ENCODE results near the gene AGRP.
A peak's percentile ranks its signal among the peaks of the same experiment; 100 is the strongest.

Gene AGRP

GRCh38 chr16:67456391-67457081 is 26.8 kb downstream of the AGRP start:
- DNase-seq, result no peak
- Histone ChIP-seq H3K36me3 (ENCODE audit: control insufficient read depth, insufficient read depth, low read length) (peaks cover 42% of the 10 kb centered on the region), H3K27me3 (replicated peaks; ENCODE audit: control insufficient read depth, insufficient read depth, low read length, poor library complexity, severe bottlenecking) (no peaks in the 10 kb centered on the region), H3K9me3 (ENCODE audit: control insufficient read depth, low read length) (no peaks in the 10 kb centered on the region), H3K27ac (ENCODE audit: insufficient read depth, low read length, poor library complexity, severe bottlenecking) (no peak overlapping the region), H3K4me3 (ENCODE audit: insufficient read depth, low read depth, low read length, poor library complexity, severe bottlenecking) (no peak overlapping the region), H3K4me1 (ENCODE audit: control insufficient read depth, insufficient read depth, low read length, poor library complexity, severe bottlenecking) (no peaks in the 10 kb centered on the region)

GRCh38 chr16:67454852-67455251 is 28.5 kb downstream of the AGRP start:
- H3K27ac ChIP-seq (ENCODE audit: insufficient read depth, low read length, poor library complexity, severe bottlenecking), result no peak overlapping the region
- no peaks in the 10 kb centered on the region for H3K4me1 ChIP-seq (ENCODE audit: control insufficient read depth, insufficient read depth, low read length, poor library complexity, severe bottlenecking)
- peaks cover 39% of the 10 kb centered on the region for H3K36me3 ChIP-seq (ENCODE audit: control insufficient read depth, insufficient read depth, low read length)
- H3K4me3 ChIP-seq (ENCODE audit: insufficient read depth, low read depth, low read length, poor library complexity, severe bottlenecking), result no peak overlapping the region
- no peaks in the 10 kb centered on the region for H3K9me3 ChIP-seq (ENCODE audit: control insufficient read depth, low read length)
- DNase-seq, result no peak
- H3K27me3 ChIP-seq (replicated peaks; ENCODE audit: control insufficient read depth, insufficient read depth, low read length, poor library complexity, severe bottlenecking), result no peaks in the 10 kb centered on the region

GRCh38 chr16:67454104-67454503 is 29.2 kb downstream of the AGRP start:
- Histone ChIP-seq H3K4me3 (ENCODE audit: insufficient read depth, low read depth, low read length, poor library complexity, severe bottlenecking) (no peak overlapping the region), H3K4me1 (ENCODE audit: control insufficient read depth, insufficient read depth, low read length, poor library complexity, severe bottlenecking) (no peaks in the 10 kb centered on the region), H3K9me3 (ENCODE audit: control insufficient read depth, low read length) (no peaks in the 10 kb centered on the region), H3K36me3 (ENCODE audit: control insufficient read depth, insufficient read depth, low read length) (peaks cover 35% of the 10 kb centered on the region), H3K27ac (ENCODE audit: insufficient read depth, low read length, poor library complexity, severe bottlenecking) (no peak overlapping the region), H3K27me3 (replicated peaks; ENCODE audit: control insufficient read depth, insufficient read depth, low read length, poor library complexity, severe bottlenecking) (no peaks in the 10 kb centered on the region)
- DNase-seq, result no peak

- no peaks in the 10 kb centered on the region for H3K9me3 ChIP-seq (ENCODE audit: control insufficient read depth, low read length)
- H3K27ac ChIP-seq (ENCODE audit: insufficient read depth, low read length, poor library complexity, severe bottlenecking), result no peak overlapping the region
- H3K4me1 ChIP-seq (ENCODE audit: control insufficient read depth, insufficient read depth, low read length, poor library complexity, severe bottlenecking), result no peaks in the 10 kb centered on the region
- peaks cover 36% of the 10 kb centered on the region for H3K36me3 ChIP-seq (ENCODE audit: control insufficient read depth, insufficient read depth, low read length)
- no peak overlapping the region for H3K4me3 ChIP-seq (ENCODE audit: insufficient read depth, low read depth, low read length, poor library complexity, severe bottlenecking)
- no peaks in the 10 kb centered on the region for H3K27me3 ChIP-seq (replicated peaks; ENCODE audit: control insufficient read depth, insufficient read depth, low read length, poor library complexity, severe bottlenecking)
- DNase-seq, result no peak
Observed at GRCh38 chr16:67451704-67452435, 31.5 kb downstream of the AGRP start.

GRCh38 chr16:67451061-67451703 is 32.2 kb downstream of the AGRP start:
- no peak overlapping the region for H3K27ac ChIP-seq (ENCODE audit: insufficient read depth, low read length, poor library complexity, severe bottlenecking)
- no peak for DNase-seq
- no peak overlapping the region for H3K4me3 ChIP-seq (ENCODE audit: insufficient read depth, low read depth, low read length, poor library complexity, severe bottlenecking)
- H3K4me1 ChIP-seq (ENCODE audit: control insufficient read depth, insufficient read depth, low read length, poor library complexity, severe bottlenecking), result no peaks in the 10 kb centered on the region
- H3K9me3 ChIP-seq (ENCODE audit: control insufficient read depth, low read length), result no peaks in the 10 kb centered on the region
- H3K36me3 ChIP-seq (ENCODE audit: control insufficient read depth, insufficient read depth, low read length), result peaks cover 39% of the 10 kb centered on the region
- no peaks in the 10 kb centered on the region for H3K27me3 ChIP-seq (replicated peaks; ENCODE audit: control insufficient read depth, insufficient read depth, low read length, poor library complexity, severe bottlenecking)

GRCh38 chr16:67449739-67450138 is 33.6 kb downstream of the AGRP start:
- H3K27ac ChIP-seq (ENCODE audit: insufficient read depth, low read length, poor library complexity, severe bottlenecking), result no peak overlapping the region
- H3K36me3 ChIP-seq (ENCODE audit: control insufficient read depth, insufficient read depth, low read length), result peaks cover 42% of the 10 kb centered on the region
- H3K9me3 ChIP-seq (ENCODE audit: control insufficient read depth, low read length), result no peaks in the 10 kb centered on the region
- H3K4me3 ChIP-seq (ENCODE audit: insufficient read depth, low read depth, low read length, poor library complexity, severe bottlenecking), result no peak overlapping the region
- no peaks in the 10 kb centered on the region for H3K4me1 ChIP-seq (ENCODE audit: control insufficient read depth, insufficient read depth, low read length, poor library complexity, severe bottlenecking)
- no peaks in the 10 kb centered on the region for H3K27me3 ChIP-seq (replicated peaks; ENCODE audit: control insufficient read depth, insufficient read depth, low read length, poor library complexity, severe bottlenecking)
- DNase-seq, result no peak

- Histone ChIP-seq H3K4me3 (ENCODE audit: insufficient read depth, low read depth, low read length, poor library complexity, severe bottlenecking) (no peak overlapping the region), H3K9me3 (ENCODE audit: control insufficient read depth, low read length) (no peaks in the 10 kb centered on the region), H3K4me1 (ENCODE audit: control insufficient read depth, insufficient read depth, low read length, poor library complexity, severe bottlenecking) (no peaks in the 10 kb centered on the region), H3K27me3 (replicated peaks; ENCODE audit: control insufficient read depth, insufficient read depth, low read length, poor library complexity, severe bottlenecking) (no peaks in the 10 kb centered on the region), H3K36me3 (ENCODE audit: control insufficient read depth, insufficient read depth, low read length) (peaks cover 45% of the 10 kb centered on the region), H3K27ac (ENCODE audit: insufficient read depth, low read length, poor library complexity, severe bottlenecking) (no peak overlapping the region)
- no peak for DNase-seq
Observed at GRCh38 chr16:67449336-67449735, 34.0 kb downstream of the AGRP start.

- Histone ChIP-seq H3K9me3 (ENCODE audit: control insufficient read depth, low read length) (no peaks in the 10 kb centered on the region), H3K27me3 (replicated peaks; ENCODE audit: control insufficient read depth, insufficient read depth, low read length, poor library complexity, severe bottlenecking) (no peaks in the 10 kb centered on the region), H3K4me1 (ENCODE audit: control insufficient read depth, insufficient read depth, low read length, poor library complexity, severe bottlenecking) (no peaks in the 10 kb centered on the region), H3K36me3 (ENCODE audit: control insufficient read depth, insufficient read depth, low read length) (peaks cover 48% of the 10 kb centered on the region), H3K4me3 (ENCODE audit: insufficient read depth, low read depth, low read length, poor library complexity, severe bottlenecking) (no peak overlapping the region), H3K27ac (ENCODE audit: insufficient read depth, low read length, poor library complexity, severe bottlenecking) (no peak overlapping the region)
- no peak for DNase-seq
Observed at GRCh38 chr16:67448580-67448979, 34.8 kb downstream of the AGRP start.

- Histone ChIP-seq H3K36me3 (ENCODE audit: control insufficient read depth, insufficient read depth, low read length) (peaks cover 49% of the 10 kb centered on the region), H3K27me3 (replicated peaks; ENCODE audit: control insufficient read depth, insufficient read depth, low read length, poor library complexity, severe bottlenecking) (no peaks in the 10 kb centered on the region), H3K9me3 (ENCODE audit: control insufficient read depth, low read length) (no peaks in the 10 kb centered on the region), H3K4me3 (ENCODE audit: insufficient read depth, low read depth, low read length, poor library complexity, severe bottlenecking) (no peak overlapping the region), H3K4me1 (ENCODE audit: control insufficient read depth, insufficient read depth, low read length, poor library complexity, severe bottlenecking) (no peaks in the 10 kb centered on the region), H3K27ac (ENCODE audit: insufficient read depth, low read length, poor library complexity, severe bottlenecking) (no peak overlapping the region)
- peak in 2 of 3 donors; percentile 11 to 26 for DNase-seq
Observed at GRCh38 chr16:67447508-67448076, 35.8 kb downstream of the AGRP start.
